Sigmoid colon (tissue), 4 donors: ENCODE data around the gene ZNF33A.
"Not testable (repeated sequence)": the region's sequence is repeated elsewhere in the genome, so short reads cannot be mapped to it uniquely, and the experiment has no call there.

Experiments used
- CTCF ChIP-seq, 4 experiments: fragments of 450-650 bp in 3 of 4; fragments of 200-600 bp in 1 of 4; IDR thresholded peaks; one replicate each; pipeline ENCODE4 v1.5.1; 2016 to 2019; ENCODE audit warnings: antibody characterized with exemption in 4 of 4, mild to moderate bottlenecking in 3 of 4, moderate library complexity in 2 of 4
- POLR2AphosphoS5 ChIP-seq, 4 donors: sonication (generic); formaldehyde crosslinking; IDR thresholded peaks; one replicate each; pipeline ENCODE4 v1.6.1; 2017; ENCODE audit warnings: antibody characterized with exemption in 4 of 4

- TF ChIP-seq CTCF, POLR2AphosphoS5 (IDR thresholded peaks at IDR 0.05): not testable (repeated sequence)
Measured at GRCh38 chr10:38093318-38093717, 82.8 kb downstream of the ZNF33A start.
